HG02759 (cell line): ENCODE measurements around the gene CHST12.
"Not testable (repeated sequence)": the region's sequence is repeated elsewhere in the genome, so short reads cannot be mapped to it uniquely, and the experiment has no call there.

ENCODE experiments used
- ATAC-seq: cut with Tn5 transposase; IDR thresholded peaks from one replicate; pipeline ENCODE4 v1.9.1; 2021; ENCODE audit warnings: mild to moderate bottlenecking, moderate library complexity; ENCODE audit not compliant: unreplicated experiment

CHST12 gene

DNA sequence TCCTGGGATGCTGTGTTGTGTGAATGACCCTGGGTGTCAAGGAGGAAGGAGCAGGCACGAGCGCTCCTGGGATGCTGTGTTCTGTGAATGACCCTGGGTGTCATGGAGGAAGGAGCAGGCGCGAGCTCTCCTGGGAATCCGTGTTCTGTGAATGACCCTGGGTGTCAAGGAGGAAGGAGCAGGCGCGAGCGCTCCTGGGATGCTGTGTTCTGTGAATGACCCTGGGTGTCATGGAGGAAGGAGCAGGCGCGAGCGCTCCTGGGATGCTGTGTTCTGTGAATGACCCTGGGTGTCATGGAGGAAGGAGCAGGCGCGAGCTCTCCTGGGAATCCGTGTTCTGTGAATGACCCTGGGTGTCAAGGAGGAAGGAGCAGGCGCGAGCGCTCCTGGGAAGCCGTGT, 25.9 kb upstream of the CHST12 start:
- not testable (repeated sequence) for ATAC-seq

DNA sequence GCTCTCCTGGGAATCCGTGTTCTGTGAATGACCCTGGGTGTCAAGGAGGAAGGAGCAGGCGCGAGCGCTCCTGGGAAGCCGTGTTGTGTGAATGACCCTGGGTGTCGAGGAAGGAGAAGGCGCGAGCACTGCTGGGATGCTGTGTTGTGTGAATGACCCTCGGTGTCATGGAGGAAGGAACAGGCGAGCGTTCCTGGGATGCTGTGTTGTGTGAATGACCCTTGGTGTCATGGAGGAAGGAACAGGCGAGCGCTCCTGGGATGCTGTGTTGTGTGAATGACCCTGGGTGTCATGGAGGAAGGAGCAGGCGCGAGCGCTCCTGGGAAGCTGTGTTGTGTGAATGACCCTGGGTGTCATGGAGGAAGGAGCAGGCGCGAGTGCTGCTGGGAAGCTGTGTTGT, 25.3 kb upstream of the CHST12 start:
- not testable (repeated sequence) for ATAC-seq

DNA sequence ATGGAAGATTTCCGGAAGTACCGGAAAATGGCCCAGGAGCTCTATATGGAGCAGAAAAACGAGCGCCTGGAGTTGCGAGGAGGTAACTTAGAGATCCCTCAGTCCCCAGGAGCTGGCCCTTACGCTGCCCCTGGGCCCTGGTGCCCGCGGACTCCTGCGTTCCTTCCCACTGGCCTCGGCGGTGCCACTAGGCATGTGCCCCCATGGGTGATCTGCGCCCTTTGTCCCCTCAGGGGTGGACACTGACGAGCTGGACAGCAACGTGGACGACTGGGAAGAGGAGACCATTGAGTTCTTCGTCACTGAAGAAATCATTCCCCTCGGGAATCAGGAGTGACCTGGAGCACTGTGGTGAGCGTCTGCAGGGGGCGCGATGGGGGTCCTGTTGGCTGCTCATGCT, 24.2 kb upstream of the CHST12 start:
- ATAC-seq, result no peak

DNA sequence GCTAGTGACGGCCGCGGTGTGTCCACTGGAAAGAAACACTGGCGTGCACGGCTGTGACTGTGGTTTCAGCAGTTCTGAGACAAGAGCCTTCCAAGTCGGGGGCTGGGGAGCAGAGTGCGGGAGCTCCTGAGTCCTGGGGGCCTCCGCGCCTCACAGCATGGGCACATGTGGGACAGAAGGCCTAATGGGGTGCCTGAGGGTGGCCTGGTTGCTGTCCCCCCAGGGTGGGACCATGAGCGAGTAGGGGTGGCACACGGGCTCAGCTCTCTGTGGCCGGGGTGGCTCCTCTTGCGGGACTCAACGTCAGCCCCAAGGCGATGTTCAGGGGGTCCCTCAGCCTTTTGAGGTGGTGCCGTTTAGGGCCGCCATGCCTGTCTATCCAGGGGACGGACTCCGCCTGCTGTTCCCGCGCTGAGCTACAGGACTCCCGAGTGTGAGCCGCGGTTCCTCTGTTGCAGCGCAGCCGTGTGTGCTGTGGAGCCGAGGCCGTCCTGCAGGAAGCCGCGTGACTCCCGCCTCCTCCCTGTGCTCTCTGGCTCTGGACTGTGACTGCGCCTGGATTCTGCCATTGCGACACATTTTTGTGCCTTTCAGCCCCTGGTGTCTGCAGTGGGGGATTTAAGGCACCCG, 23.5 kb upstream of the CHST12 start:
- no peak for ATAC-seq

DNA sequence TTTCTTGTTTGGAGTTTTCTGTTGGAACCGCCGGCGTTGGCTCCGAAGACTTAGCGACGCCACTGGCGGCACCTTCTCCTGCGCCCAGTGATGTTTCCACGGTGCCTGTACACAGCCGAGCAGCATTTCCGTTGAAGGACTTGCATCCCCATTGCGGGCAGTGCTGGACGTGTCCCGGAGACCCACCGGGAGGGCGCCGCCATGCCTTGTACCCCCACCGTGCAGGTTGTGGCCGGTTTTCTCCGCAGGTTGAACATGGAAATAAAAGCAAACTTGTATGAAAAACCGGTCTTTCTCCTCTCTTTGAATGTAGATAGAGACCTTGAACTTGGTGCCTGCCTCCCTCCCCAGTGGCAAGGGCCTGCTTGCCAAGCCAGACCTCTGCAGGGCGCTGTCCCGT, 22.9 kb upstream of the CHST12 start:
- no peak for ATAC-seq

DNA sequence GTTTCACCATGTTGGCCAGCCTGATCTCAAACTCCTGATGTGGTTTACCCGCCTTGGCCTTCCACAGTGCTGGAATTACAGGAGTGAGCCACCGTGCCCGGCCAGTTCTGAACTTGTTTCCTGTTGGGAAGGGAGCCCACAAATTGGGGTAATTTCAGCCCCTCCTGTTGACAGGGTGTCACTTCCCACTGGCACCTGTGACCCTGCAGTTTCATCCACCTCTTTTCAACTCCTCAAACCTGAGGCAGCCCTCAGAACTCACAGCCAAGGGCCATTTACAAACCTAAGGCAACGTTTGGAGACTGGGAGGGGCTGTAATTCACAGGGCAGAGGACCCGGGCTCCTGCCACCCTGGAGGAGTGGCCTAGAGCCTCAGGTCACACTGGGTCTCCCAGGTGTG, 22.2 kb upstream of the CHST12 start:
- ATAC-seq, result no peak

DNA sequence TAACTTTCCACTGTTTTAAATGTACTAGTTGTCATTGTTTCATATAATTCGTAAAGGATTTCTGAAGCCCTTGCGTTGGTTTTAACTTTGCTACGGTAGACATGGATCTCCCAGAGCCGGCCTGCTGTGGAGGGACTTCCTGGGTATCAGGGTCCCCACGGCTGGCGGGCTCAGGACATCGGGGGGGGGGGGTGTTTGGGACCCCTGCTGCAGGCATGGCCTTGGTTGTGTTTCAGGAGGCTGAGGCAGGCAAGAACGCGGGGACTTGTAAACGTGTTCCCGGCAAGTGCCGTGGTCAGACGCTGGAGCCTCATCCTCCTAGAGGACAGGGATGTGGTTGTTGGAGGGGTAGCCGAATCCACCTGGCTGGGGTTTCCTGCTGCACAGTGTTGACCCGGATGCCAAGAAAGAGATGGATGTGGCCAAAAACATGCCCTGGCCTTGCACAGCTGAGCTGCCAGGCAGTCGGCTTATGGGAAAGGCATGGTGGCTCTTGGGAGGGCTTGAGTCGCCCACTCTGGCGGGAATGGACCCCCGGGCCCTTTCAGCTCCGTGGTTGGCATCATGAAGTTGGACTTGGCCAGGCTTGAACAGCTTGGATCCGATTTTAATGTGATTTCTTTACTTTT, 21.4 kb upstream of the CHST12 start:
- ATAC-seq, result no peak

DNA sequence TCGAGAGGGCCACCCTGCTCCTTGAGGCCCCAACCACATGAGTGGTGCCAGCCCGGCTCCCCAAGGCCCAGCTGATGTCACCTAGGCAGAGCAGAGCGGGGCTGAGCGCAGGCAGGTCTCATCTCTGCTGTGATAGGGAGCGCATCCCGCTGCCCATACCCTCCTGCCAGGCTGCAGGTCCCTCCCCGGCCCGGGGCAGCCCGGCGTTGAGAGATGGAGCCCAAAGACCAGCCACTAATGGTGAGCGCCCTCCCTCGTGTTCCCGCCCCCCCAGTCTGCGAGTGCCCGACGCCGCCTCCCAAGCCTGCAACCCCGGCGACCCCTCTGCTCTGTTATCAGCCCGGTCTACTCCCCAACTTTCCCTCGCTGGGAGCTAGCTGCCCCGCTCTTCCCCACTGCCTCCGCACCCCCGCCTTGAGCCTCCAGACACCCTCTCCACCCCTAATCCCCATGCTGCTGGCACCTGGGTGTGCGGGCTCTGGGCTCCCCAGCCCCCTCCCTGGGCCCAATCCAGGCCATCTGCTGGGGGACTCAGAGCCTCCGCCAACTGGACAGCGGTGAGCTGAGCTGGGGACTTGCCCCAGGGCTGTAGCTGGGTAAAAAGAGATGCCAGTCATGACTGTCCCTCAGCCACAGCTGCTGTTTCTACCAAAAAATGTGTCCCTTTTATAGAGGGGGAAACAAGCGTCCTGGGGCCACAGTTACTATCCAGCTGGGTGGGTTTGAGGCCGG, 19.7 kb upstream of the CHST12 start:
- ATAC-seq, result no peak

DNA sequence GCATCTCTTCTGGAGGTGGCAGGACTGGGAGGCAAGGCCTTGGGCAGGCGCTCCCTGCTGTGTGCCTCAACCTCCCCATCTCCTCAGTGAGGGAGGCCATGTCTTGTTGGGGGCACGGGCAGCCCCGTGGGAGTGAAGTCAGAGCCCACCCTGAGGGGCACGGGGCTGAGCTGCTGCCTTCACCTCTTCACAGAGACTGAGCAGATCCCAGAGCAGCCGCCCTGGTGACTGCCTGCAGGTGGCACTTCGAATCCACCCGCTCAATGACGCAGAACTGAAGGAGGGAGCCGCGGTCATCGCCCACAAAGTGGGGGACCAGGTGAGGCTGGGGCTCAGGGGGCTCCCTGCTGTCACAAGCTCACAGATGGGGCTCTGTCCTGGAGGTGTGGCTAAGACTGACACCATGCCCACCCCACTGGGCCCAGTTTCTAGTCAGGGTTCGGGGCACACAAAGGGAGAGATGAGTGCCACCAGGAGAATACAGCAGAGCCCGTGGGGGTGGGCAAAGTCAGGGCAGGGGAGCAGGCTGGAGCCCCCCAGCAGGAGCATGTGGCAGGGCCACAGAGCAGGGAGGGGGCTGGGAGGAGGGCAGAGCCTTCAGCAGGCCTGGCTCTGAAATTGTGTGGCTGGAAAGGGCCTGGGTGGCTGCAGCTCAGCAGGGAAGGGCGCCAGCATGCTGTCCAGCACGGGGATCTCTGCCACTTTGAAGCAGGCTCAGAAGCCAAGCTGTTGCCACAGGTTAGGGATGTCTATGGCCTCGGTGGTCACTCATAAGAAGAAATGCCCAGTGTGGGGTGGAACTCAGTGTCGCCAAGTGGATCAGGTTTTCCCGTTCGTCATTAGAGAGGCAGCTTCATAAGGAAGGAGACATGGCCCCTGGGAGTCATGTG, 18.8 kb upstream of the CHST12 start:
- ATAC-seq, result no peak

DNA sequence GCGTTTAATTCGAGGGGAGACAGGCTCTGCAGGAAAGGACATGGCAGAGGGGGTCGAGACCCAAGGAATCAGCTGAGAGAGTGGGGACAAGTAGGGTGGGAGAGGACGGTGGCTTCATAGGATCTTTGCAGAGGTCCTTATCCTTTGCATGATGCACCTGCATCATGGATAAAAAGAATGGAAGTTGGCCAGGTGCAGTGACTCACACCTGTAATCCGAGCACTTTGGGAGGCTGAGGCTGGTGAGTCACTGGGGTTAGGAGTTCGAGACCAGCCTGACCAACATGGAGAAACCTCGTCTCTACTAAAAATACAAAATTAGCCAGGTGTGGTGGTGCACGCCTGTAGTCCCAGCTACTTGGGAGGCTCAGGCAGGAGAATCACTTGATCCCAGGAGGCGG, 17.3 kb upstream of the CHST12 start:
- ATAC-seq, result not testable (repeated sequence)

DNA sequence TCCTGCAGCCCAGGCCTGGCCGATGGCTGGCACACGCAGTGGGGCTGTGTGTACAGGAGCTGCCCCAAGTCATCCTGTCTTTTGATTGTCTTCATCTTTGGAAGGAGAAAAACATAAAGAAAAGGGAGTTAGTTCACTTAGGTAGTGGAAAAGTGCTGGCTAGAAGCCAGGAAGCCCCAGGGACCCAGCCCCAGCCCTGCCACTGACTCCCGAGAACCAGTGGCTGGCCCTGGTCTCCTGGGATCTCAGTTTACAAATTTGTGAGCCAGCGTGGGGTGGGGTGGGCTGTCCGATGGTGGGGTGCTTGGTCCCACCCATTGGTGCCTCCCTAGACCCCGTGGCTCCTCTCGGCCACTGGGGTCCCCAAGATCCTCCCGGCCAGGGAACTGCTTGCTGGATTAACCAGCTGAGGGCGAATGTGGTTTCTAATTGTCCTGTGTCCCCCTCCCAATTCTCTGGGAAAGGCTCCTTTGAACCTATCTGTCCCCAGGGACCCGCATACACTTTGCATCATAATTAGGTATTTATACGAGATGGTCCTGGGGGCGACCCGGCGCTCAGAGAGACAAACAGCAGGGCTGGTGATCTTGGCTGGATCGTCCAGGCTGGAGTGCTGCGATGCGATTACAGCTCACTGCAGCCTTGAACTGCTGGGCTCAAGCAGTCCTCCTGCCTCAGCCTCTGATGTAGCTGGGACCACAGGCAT, 16.3 kb upstream of the CHST12 start:
- ATAC-seq, result no peak

DNA sequence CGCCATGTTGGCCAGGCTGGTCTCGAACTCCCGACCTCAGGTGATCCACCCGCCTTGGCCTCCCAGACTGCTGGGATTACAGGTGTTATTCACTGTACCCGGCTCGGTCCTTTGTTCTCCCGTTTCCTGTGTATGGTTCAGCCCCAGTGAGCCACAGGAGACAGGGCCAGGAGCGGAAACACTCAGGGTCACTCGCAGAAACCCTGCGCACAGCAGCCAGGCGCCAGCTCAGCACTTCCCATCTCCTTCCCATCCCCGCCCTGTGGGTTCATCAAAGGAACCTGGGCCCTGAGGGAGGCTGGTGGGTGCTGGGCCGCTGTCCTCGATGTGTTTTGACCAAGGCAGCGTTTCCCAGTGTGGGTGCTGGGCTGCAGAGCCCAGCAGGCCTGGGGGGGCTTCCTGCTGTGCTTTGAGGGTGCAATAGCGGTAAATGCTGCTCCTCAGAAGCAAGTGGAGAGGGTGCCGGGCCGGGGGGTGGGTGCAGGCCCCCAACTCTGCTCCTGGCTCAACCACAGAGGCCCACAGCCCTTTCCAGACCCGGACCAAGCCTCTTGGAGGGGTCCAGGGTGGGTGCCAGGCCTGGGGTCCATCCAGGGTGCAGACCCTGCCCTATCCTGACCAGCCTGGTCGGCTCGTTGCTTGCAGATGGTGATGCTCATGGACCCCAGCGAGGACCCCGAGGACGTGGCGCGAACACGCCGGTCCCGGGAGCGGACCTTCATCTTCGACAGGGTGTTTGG, 15.3 kb upstream of the CHST12 start:
- no peak for ATAC-seq

DNA sequence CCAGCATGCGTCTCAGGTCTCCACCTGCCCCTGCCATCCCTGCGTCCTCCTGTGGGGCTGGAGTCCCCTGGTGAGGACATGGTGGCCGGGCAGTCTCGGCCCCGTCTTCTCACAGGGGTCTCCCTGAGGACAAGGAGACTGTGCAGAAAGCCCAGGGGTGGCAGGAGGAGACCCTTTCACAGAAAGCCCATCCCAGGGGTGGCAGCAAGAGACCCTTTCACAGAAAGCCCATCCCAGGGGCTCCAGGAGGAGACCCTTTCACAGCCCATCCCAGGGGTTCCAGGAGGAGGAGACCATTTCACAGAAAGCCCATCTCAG, 14.8 kb upstream of the CHST12 start:
- ATAC-seq, result no peak

DNA sequence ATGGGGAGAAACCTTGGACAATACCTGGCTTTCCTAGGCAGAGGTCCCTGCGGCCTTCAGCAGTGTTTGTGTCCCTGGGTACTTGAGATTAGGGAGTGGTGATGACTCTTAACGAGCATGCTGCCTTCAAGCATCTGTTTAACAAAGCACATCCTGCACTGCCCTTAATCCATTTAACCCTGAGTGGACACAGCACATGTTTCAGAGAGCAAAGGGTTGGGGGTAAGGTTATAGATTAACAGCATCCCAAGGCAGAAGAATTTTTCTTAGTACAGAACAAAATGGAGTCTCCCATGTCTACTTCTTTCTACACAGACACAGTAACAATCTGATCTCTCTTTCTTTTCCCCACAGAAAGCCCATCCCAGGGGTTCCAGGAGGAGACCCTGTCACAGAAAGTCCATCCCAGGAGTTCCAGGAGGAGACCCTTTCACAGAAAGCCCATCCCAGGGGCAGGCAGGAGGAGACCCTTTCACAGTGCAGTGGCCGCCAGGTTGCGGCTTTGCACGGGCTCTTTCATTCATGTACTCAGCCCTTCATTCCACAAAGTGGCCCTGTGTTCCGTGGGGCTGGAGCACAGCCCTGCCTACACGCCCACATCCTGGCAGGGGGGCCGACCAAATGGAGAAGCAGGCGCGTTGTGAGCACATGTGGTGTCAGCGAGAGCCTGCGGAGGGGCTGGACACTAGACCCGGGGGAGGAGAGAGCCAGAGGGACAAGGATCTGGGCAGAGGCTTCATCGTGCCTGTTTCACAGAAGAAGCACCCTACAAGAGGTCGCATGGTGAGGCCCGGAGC, 13.2 kb upstream of the CHST12 start:
- ATAC-seq, result not testable (repeated sequence)

DNA sequence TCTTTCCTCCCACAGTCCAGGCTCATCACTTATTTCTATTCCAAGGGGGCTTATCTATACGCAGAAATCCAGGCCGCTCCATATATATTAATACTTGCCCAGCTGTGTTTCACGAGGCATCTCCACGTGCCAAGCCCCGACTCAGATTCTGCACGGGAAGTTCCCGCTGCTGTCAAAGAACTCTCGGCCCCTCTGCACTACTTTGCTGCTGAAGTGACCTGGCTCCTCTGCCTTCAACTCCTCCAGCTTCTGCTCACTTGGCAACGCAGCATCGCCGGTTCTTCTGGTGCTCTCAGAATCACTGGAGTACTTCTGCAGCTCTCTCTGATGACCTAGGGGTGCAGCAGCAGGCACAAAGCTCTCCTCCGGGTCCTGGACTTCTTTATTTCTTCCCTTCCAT, 9.7 kb upstream of the CHST12 start:
- ATAC-seq, result no peak

DNA sequence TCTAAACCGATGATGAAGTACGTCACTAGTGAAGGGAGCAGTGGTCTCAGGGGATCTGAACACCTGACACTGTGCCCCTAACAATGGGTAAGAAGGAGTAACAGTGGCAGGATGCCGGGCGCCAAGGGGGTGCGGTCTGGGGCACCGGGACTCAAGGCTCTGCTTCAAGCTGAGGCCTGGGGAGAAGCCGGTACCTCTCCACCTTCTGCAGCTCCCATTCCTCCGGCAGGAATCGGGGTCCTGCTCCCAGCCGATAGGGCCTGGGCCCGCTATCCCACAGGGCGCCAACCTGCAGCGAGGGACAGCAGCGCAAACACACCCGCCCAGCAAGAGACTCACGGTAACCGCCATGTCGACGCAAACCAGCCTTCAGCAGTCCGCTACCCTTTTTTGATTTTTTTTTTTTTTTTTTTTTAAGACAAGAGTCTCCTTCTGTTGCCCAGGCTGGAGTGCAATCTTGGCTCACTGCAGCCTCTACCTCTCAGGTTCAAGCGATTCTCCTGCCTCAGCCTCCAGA, 8.8 kb upstream of the CHST12 start:
- no peak for ATAC-seq

DNA sequence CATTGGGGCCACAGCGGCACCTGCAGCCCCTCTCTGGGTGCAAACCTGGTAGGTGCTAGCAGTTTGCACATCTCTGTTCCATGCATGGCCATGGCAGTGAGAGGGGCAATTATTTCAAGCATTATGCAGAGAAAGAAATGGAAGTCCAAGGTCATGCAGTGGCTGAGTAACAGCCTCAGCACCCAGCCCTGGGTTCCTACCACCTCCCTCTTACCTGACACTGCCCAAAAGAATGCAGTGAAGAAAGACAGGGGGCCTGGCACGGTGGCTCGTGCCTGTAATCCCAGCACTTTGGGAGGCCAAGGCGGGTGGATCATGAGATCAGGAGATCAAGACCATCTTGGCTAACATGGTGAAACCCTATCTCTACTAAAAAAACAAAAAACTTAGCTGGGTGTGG, 4.9 kb upstream of the CHST12 start:
- no peak for ATAC-seq

DNA sequence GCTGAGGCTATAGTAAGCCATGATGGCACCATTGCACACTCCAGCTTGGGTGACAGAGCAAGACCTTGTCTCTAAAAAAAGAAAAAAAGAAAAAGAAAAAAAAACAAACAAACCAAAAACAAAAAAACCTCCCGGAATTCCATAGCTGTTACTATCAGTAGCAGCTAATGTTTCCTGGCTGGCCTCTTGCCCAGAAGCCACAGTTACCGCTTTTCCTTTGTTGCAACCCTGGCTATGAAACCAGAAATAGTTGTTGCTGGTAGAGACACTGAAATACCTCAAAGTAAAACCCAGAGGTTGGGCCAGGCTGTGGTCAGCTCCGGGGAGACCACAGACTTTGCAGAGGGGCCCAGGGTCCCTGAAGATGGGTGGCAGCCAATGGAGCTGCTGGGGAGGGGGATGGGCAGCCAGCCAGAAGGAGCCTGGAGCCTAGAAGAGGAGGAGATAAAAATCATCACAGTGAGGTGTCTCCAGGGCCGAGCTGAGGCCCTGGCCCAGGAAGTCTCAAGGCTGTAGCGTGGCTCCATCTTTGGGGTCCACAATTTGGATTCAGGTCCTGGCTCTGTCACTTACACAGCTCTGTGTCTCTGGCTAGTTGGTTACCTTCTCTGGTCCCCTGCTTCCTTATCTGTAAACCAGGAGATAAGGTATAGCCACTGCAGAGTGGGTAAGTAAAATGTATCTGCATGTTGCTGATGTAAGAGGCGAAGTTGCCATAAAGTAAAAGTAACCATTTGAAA, 3.4 kb upstream of the CHST12 start:
- ATAC-seq, result no peak

DNA sequence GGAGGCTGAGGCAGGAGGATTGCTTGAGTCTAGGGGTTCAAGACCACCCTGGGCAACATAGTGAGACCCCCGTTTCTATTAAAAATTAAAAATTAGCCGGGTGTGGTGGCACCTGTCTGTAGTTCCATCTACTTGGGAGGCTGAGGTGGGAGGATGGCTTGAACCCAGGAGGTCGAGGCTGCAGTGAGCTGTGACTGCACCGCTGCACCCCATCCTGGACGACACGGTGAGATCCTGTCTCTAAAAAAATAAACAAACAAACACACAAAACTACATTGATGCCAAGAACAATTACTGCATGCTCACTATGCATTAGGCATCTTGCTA, 761 bp upstream of the CHST12 start:
- no peak for ATAC-seq
